Measurements from ENCODE around the gene PLEKHF1. TPM values are rescaled to one million over a fixed set of nuclear protein-coding genes. Genes with fewer than 3 reads are reported as not detected.

Gene PLEKHF1
- total and polyA plus RNA-seq, 2 of the 8 experiments (the other 6 are each of a cell fraction or from before 2014, with no cell fraction given), result 11.1 to 18.4 TPM

DNA sequence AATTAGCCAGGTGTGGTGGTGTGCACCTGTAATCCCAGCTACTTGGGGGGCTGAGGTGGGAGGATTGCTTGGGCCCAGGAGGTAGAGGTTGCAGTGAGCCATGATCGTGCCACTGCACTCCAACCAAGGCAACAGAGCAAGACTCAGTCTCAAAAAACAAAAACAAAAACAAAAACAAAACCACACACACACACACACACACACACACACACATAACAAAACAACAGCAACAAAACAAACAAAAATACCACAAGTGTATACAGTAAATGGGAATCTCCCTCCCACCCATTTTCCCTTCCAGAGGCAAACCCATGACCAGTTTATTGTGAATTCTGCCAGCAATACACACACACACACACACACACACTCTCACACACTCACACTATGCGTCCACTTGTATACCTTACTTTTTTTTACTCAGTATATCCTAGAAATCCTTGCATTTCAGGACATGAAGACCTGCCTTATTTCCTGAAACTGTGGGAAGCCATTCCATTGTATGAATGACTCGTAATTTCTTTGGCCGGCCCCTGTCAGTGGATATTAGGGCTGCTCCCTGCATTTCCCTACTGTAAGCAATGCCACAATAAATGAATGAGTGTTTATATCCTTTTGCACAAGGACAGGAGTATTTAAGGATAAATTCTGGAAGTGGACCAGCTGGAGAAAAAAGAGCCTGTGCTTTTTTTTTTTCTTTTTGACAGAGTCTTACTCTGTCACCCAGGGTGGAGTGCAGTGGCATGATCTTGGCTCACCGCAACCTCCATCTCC is 6.9 kb upstream of the PLEKHF1 start:
- no peak overlapping the region for H3K18ac ChIP-seq (ENCODE audit: extremely low read depth, low read length)
- no peak overlapping the region for H2AFZ ChIP-seq (ENCODE audit: low read length)
- no peak overlapping the region for H3K9ac ChIP-seq (replicated peaks in 1 of 4; ENCODE audit: extremely low read depth in 1 of 4, low read depth in 3 of 4, low read length in 3 of 4)
- FAIRE-seq (no peak), DNase-seq (ENCODE audit: low read depth in 1 of 2, low spot score in 2 of 2) (no peak)
- no peak overlapping the region for H2BK15ac ChIP-seq (ENCODE audit: low read length)
- WGBS, 2 experiments (ENCODE audit: extremely low coverage in 1 of 2, insufficient coverage in 1 of 2, insufficient read length in 1 of 2, insufficient replicate concordance in 2 of 2, low coverage in 1 of 2, low lambda C conversion rate in 2 of 2, missing lambda C conversion rate in 1 of 2), result 82% methylated on average over 5 of the region's 5 CpGs; no CpG with 5 or more reads in 1 of the 2 experiments
- H3K27ac ChIP-seq (ENCODE audit: low read depth, low read length), result no peak overlapping the region
- no peaks in the 10 kb centered on the region for H4K20me1 ChIP-seq (replicated peaks in 1 of 2; ENCODE audit: control insufficient read depth in 1 of 2, insufficient read depth in 2 of 2, low read length in 2 of 2)
- 0 out of 4 replicates have a peak, but pooled peaks cover 0 to 2% of the 10 kb centered on the region in 2 experiments for H3K9me3 ChIP-seq (ENCODE audit: insufficient read depth in 2 of 2, low read depth in 1 of 2, low read length in 1 of 2)
- H4K91ac ChIP-seq (replicated peaks; ENCODE audit: insufficient read length, low read length), result no peak overlapping the region
- no peak overlapping the region for H3K4me2 ChIP-seq (ENCODE audit: insufficient read depth in 1 of 2, low read depth in 2 of 2, low read length in 2 of 2)
- no peaks in the 10 kb centered on the region for H3K79me2 ChIP-seq (ENCODE audit: control insufficient read depth in 1 of 2, insufficient read depth in 2 of 2, low read length in 2 of 2)
- CTCF ChIA-PET (ENCODE audit: partially characterized antibody), result interaction anchor here (0.6 to 1.6 kb wide), 5 partner anchors 9 to 599 kb away, joined by 3 to 4 read pairs (median 3); no protein-coding TSS in a partner anchor
- no peak overlapping the region for H2BK120ac ChIP-seq (replicated peaks; ENCODE audit: low read depth, low read length)
- no peak overlapping the region for H2BK5ac ChIP-seq (ENCODE audit: low read depth, low read length)
- no peaks in the 10 kb centered on the region for H3K79me1 ChIP-seq (ENCODE audit: low read depth, low read length)
- H3K4me3 ChIP-seq (ENCODE audit: extremely low read depth in 1 of 4, insufficient read depth in 2 of 4, low read depth in 3 of 4, low read length in 4 of 4), result no peak overlapping the region
- no peak overlapping the region for H3K14ac ChIP-seq (ENCODE audit: insufficient read length)
- no peak overlapping the region for H3K4ac ChIP-seq (replicated peaks; ENCODE audit: insufficient read length, low read depth, low read length)
- H3K23me2 ChIP-seq (ENCODE audit: low read depth, low read length), result no peaks in the 10 kb centered on the region
- H3K23ac ChIP-seq (ENCODE audit: insufficient read length), result no peak overlapping the region
- H4K8ac ChIP-seq (ENCODE audit: extremely low read depth, insufficient read depth, low read length), result no peak overlapping the region
- no peak overlapping the region for H2BK20ac ChIP-seq (ENCODE audit: low read length)
- H2AK5ac ChIP-seq (ENCODE audit: low read depth, low read length), result no peak overlapping the region
- no peaks in the 10 kb centered on the region for H3K4me1 ChIP-seq (replicated peaks in 1 of 4; ENCODE audit: control insufficient read depth in 3 of 4, insufficient read depth in 4 of 4, low read length in 3 of 4)
- H4K5ac ChIP-seq (ENCODE audit: insufficient read length, low read depth, low read length), result no peak overlapping the region
- H3K27me3 ChIP-seq (replicated peaks in 1 of 4; ENCODE audit: control insufficient read depth in 3 of 4, extremely low read depth in 1 of 4, insufficient read depth in 3 of 4, low read length in 3 of 4), result no peaks in the 10 kb centered on the region
- H3K56ac ChIP-seq (replicated peaks; ENCODE audit: insufficient read length, low read depth, low read length), result no peak overlapping the region
- POLR2A ChIA-PET (ENCODE audit: partially characterized antibody), result interaction anchor here (1.4 kb wide), 1 partner anchor 11 kb away, joined by 3 read pairs; no protein-coding TSS in a partner anchor
- no peaks in the 10 kb centered on the region for H3K36me3 ChIP-seq (ENCODE audit: control insufficient read depth in 2 of 4, insufficient read depth in 4 of 4, low read length in 3 of 4)
- no peak overlapping the region for H2BK12ac ChIP-seq (ENCODE audit: low read depth, low read length)
- no peak for TF ChIP-seq SP4 (IDR thresholded peaks at IDR 0.05; ENCODE audit: low read length)
- TF ChIP-seq SIX5 (IDR thresholded peaks at IDR 0.05; ENCODE audit: low read depth, low read length), result no peak
- TF ChIP-seq JUN (IDR thresholded peaks at IDR 0.05; ENCODE audit: low read depth, low read length), result no peak
- TF ChIP-seq RBBP5 (IDR thresholded peaks at IDR 0.05; ENCODE audit: borderline replicate concordance, low read depth, low read length), result no peak
- no peak for TF ChIP-seq ZNF274 (IDR thresholded peaks at IDR 0.05; ENCODE audit: borderline replicate concordance, extremely low read depth, low read length)
- no peak for TF ChIP-seq KDM1A (IDR thresholded peaks at IDR 0.05; ENCODE audit: borderline replicate concordance, low read length)
- no peak for TF ChIP-seq SRF (IDR thresholded peaks at IDR 0.05; ENCODE audit: low read depth, low read length)
- TF ChIP-seq PHF8 (conservative IDR thresholded peaks at IDR 0.05; ENCODE audit: low read depth, low read length), result no peak
- TF ChIP-seq CBX5 (IDR thresholded peaks at IDR 0.05; ENCODE audit: low read depth, low read length), result no peak
- no peak for TF ChIP-seq POLR2AphosphoS5 (IDR thresholded peaks at IDR 0.05; ENCODE audit: low read depth, low read length)
- no peak for TF ChIP-seq KDM4A (IDR thresholded peaks at IDR 0.05; ENCODE audit: low read depth, low read length, severe bottlenecking)
- TF ChIP-seq NANOG (IDR thresholded peaks at IDR 0.05; ENCODE audit: insufficient read depth, low read depth, low read length, poor library complexity, severe bottlenecking), result no peak

Data from H1 (cell line).